Pons (tissue), 1 donor: ENCODE data around the gene ASAH2.
"Not testable (repeated sequence)": the region's sequence is repeated elsewhere in the genome, so short reads cannot be mapped to it uniquely, and the experiment has no call there.

Experiments used
- DNase-seq: peaks from one replicate; pipeline ENCODE4 v3.0.0-alpha.2; 2016; ENCODE audit warnings: low spot score

Gene ASAH2

DNA sequence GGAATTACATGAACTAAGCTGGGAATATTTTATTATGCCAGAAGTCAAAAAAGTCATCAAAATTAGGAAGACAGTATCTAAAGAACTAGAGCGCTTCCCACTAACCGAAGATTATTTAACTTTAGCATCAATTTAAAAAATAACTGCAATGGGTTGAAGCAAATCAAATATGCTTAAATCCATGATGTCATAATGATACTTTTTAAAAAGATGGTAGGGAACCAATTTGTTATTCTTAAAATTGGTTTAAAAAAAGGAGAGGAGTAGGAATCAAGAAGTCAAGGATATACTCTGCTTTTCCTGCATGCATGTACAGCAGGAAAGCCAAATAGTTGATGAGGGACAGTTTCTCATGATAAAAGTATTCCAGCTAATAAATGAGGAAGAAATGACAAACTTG lies 3.2 kb upstream of the ASAH2 start:
- DNase-seq = no peak

- no peak for DNase-seq
Measured at GRCh38 chr10:50250096-50250854, 1.0 kb downstream of the ASAH2 start.

- DNase-seq = no peak
Measured at GRCh38 chr10:50248598-50248997, 2.7 kb downstream of the ASAH2 start.

GRCh38 chr10:50248062-50248461 lies 3.3 kb downstream of the ASAH2 start:
- DNase-seq = no peak

GRCh38 chr10:50244201-50244600 lies 7.1 kb downstream of the ASAH2 start:
- no peak for DNase-seq

GRCh38 chr10:50242777-50243176 lies 8.5 kb downstream of the ASAH2 start:
- DNase-seq = no peak

- DNase-seq = not testable (repeated sequence)
Measured at GRCh38 chr10:50241478-50241877, 9.8 kb downstream of the ASAH2 start.

GRCh38 chr10:50234486-50234885 lies 16.8 kb downstream of the ASAH2 start:
- no peak for DNase-seq

- DNase-seq = no peak
Measured at GRCh38 chr10:50232261-50232639, 19.1 kb downstream of the ASAH2 start.

- DNase-seq = no peak
Measured at GRCh38 chr10:50231515-50232260, 19.6 kb downstream of the ASAH2 start.

- DNase-seq = no peak
Measured at GRCh38 chr10:50229460-50229859, 21.9 kb downstream of the ASAH2 start.

GRCh38 chr10:50228672-50229071 lies 22.6 kb downstream of the ASAH2 start:
- DNase-seq = no peak

- no peak for DNase-seq
Measured at GRCh38 chr10:50226610-50227009, 24.7 kb downstream of the ASAH2 start.

GRCh38 chr10:50224330-50224952 lies 26.9 kb downstream of the ASAH2 start:
- DNase-seq = peak; percentile 52

DNA sequence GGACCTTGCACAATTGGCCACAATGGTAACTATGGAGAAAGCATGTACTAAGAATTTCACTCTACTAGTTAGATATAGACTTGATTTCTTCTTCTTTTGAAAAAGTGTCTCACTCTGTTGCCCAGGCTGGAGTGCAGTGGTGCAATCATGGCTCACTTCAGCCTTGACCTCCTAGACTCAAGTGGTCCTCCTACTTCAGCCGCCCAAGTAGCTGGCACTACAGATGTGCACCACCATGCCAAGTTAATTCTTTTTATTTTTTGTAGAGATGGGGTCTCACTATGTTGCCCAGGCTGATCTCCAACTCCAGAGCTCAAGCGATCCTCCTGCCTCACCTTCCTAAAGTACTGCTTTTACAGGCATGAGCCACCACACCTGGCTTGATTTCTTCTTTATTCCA lies 29.1 kb downstream of the ASAH2 start:
- DNase-seq = no peak

- no peak for DNase-seq
Measured at GRCh38 chr10:50221470-50221869, 29.8 kb downstream of the ASAH2 start.

DNA sequence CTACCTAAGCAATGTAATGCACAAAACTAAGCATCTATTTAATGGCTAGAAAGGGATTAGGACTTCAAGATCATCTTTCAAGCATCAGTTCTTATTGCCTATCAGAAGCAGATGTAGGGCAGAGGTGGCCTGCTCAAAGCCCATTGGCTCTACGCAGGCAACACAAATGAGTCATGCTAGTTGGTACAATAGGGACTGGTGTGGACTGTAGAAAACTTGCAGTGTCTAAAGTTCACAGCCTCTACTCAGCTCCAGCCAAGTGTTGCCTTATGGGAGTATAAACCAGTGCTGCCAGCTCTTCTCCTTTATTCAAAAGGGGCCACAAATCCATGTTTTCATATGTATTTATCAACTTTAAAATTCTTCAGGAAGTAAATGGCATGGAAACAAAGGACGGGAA lies 31.7 kb downstream of the ASAH2 start:
- no peak for DNase-seq

DNA sequence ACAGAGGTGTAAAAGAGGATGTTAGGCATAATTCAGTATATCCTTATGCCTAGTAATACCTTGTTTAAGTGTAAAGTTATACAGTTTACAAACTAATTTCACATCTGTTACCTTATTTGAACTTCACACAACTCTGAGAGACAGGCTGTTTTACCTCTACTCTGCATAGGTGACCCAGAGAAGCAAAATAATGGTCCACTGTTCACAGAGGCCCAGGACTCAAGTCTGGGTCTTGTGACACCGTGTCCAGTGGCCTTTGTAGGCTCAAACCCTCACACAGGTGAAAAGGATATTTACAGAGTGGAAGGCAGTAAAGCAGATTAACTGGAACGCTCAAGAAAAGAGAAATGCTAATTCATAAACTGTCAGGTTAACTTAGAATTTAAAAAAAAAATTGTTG lies 32.1 kb downstream of the ASAH2 start:
- DNase-seq = no peak

DNA sequence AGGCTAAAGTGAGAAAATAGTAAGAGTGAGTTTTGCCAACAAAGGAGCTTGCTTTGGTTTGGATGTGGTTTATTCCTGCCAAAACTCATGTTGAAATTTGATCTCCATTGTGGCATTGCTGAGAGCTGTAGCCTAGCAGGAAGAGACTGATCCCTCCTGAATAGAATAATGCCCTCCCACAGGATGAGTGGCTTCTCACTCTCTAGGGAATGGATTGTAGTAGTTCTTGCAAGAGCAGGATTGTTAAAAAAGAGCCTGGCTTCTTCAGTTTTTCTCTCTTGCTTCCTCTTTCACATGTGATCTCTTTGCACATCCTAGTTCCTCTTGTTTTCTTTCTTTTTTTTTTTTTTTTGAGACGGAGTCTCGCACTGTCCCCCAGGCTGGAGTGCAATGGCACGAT lies 34.4 kb downstream of the ASAH2 start:
- peak; percentile 10 for DNase-seq

DNA sequence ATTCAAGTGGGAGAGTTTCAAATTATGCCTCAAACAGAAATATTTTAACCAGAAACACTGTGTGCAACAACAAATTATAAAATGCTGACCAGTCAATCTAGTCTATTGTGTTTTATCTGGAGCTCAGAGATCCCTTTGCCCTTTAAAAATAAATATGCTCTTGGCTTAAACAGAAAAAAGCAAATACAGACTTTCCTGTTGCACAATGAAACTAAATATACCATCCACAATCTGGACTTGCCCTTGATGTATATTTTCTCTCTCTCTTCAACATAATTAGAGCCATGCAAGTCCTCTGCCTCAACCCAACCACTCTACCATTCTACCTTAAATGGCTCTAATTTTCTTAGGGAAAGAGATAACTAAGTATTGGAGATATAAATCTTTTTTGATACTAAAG lies 34.9 kb downstream of the ASAH2 start:
- no peak for DNase-seq

DNA sequence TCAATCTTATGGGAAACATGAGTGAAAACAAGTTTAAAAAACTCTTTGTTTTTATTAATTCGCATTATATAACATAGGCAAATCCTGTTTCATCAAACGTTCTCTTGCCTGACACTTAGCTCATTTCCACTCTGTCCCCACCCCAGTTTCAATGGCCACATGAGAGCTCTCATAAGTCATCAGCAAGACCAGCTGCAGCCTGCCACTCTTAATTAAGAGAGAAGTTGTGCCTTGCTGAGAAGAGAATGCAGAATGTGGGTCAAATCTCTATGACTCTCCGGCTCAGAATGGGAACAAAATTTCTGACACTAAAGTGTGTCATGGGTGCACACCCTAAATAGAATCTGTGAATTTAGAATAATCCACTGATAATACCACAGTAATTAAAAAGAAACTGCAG lies 39.6 kb downstream of the ASAH2 start:
- DNase-seq = no peak

DNA sequence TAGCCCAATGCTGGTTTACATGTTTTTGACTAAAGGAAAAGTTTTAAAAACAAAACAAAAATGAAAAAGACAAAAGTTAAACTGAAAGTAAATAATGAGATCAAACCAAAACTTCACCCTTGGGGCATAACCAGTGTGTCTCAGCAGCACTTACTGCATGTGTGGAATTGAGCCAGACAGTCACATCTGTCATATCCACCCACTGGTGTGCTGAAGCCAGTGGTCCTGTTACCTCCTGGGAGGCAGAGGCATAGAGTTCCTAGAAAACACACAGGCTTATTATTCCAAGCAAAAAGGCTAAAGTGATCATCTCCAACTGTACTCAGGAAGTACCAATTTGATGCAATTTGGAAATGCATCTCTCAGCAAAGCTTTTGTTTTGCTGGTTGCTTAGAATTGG lies 40.4 kb downstream of the ASAH2 start:
- DNase-seq = no peak
